Transverse colon (tissue), 4 donors: ENCODE data around the gene PSTPIP1.

Source experiments
- CTCF ChIP-seq, 5 experiments: fragments of 200-600 bp in 3 of 5; fragments of 450-650 bp in 2 of 5; sonication (generic) in 3 of 5; IDR thresholded peaks; 1 replicate in 2 of 5; 2 replicates in 3 of 5; pipeline ENCODE4 v1.5.1; 2016 to 2017; ENCODE audit warnings: antibody characterized with exemption in 5 of 5, inconsistent platforms in 3 of 5, mild to moderate bottlenecking in 2 of 5, moderate library complexity in 1 of 5
- POLR2A ChIP-seq: fragments of 450-650 bp; IDR thresholded peaks from one replicate; pipeline ENCODE4 v1.6.1; 2016; ENCODE audit warnings: antibody characterized with exemption, mild to moderate bottlenecking, moderate library complexity
- POLR2AphosphoS5 ChIP-seq, 3 donors: sonication (generic); formaldehyde crosslinking; IDR thresholded peaks; one replicate each; pipeline ENCODE4 v1.6.1; 2016; ENCODE audit warnings: antibody characterized with exemption in 3 of 3

- no peak for TF ChIP-seq POLR2A
- no peak for TF ChIP-seq CTCF (IDR thresholded peaks at IDR 0.05)
- TF ChIP-seq POLR2AphosphoS5 (IDR thresholded peaks at IDR 0.05): no peak
Measured at GRCh38 chr15:76991741-76992645, 2.9 kb upstream of the PSTPIP1 start.
